NCI-H526 treated with DMSO at 0.1 percent for 48 hours (cell line): ENCODE results near the gene CD34.
"Not testable (repeated sequence)": the region's sequence is repeated elsewhere in the genome, so short reads cannot be mapped to it uniquely, and the experiment has no call there.

Experiments
- DNase-seq: peaks from one replicate; lab custom pipeline; 2025; lab: John Stamatoyannopoulos, UW

The CD34 gene

DNA sequence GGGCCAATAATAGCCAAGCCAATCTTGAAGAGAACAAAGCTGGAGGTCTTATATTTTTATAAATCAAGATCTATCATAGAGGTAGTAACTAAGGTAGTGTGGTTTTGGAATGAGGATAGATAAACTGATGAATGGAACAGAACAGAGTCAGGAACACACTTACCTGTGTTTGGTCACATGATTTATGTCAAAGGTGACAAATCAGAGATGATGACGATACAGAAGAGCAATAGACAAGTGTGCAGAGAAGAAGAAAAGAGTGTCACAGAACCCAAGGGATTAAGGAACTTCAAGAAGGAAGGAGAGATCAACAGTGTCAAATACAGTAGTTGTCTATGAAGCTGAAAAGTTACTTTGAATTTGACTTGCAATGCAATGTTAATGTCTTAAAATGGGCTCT lies 16.1 kb upstream of the CD34 start:
- DNase-seq, result no peak

DNA sequence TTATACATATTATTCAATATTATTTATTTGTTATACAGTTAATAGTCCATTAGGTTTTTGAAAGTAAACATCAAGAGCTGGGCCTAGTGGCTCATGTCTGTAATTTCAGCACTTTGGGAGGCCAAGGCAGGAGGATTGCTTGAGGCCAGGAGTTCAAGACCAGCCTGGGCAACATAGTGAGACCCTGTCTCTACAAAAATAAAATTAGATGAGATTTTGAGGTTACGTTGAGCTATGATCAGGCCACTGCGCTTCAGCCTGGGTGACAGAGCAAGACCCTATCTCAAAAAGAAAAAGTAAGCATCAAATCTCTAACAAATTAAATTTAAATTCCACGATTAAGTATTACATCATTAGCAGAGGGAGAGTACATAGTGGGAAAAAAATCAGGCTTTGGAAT lies 15.0 kb upstream of the CD34 start:
- not testable (repeated sequence) for DNase-seq

DNA sequence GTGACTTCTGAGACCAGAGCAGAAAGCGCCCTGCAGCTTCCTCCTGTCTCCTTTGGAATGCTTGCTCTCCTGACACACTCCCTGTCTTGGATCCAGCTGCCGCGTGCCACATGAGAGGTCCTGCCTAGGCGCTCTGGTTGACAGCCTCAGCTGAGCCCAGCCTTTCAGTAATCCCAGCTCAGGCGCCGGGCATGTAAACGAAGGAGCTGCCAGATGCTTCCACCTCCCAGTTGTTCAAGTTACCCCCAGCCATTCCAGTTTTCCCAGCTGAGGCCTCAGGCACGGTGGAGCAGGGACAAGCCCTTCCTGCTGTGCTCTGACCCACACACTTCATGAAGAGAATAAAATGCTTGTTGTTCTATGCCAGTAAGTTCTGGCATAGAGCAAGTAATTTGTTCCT lies 14.3 kb upstream of the CD34 start:
- no peak for DNase-seq

DNA sequence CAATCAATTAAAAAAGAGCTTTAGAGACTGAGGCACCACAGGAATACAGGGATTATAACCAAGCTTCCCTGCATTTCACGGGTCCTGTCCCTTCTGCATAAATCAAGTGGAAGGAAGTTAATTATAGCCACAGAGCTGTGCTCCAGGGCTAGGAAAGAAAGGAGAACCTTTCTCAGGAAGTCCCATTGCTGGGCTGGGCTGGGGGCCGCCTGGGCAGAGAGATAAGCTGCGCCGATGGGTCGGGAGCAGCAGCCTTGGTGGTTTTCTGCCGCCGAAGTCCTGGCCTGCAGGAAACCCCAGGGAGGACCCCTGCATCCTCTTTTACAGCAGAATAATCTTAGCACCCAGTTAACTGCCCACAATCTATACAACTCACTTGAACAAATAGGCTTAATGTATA lies 12.6 kb upstream of the CD34 start:
- DNase-seq, result no peak

DNA sequence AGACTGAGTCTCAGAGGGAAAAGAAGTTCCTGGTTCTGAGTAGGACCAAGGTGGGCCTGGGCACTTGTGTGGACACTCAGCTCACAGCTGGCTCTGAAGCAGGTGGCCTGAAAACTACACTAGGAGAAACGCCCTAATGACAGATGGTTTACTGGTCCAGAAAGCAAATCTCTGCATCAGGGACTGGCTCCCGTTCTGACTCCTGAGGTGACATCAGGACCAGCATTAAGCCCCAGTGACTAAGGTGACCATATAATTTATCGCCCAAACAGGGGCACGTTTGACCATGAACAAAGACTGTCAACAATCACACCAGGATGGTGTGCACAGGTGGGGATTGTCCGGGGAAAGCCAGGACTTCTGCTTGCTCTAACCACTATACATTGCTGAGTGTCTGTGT lies 12.2 kb upstream of the CD34 start:
- no peak for DNase-seq

DNA sequence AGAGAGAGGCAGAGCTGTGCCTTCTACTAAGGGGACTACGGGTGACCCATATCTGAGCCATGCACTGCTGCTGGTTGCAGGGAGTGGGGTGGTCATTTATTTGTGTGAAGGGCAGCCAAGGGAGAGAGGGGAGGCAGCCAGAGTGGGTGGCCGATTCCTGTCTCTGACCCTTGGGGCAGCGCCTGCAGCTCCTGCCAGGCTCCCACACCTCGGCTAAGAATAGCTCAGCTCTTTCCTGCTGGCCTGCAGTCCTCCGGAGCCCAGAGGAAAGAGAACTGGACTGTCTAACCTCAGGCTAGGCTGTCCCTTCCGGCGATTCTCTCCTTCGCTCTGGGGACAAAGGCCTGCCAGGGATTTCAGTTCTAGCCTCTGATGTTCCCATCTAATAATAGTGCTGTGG lies 11.6 kb upstream of the CD34 start:
- no peak for DNase-seq

DNA sequence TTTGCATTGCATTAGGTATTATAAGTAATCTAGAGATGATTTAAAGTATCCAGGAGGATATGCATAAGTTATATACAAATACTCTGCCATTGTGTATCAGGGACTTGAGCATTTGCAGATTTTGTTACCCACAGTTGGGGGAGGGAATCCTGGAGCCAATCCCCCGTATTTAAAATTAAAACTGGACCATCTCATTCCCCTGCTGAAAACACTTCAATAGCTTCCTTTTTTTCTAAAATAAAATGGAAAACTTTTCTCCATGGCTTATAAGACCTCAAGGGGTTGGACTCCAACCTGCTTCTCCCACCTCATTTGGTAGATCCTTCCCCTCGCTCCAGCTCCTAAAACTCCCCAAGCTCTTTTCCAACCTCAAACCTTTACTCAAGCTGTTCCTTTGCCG lies 10.4 kb upstream of the CD34 start:
- DNase-seq, result no peak

DNA sequence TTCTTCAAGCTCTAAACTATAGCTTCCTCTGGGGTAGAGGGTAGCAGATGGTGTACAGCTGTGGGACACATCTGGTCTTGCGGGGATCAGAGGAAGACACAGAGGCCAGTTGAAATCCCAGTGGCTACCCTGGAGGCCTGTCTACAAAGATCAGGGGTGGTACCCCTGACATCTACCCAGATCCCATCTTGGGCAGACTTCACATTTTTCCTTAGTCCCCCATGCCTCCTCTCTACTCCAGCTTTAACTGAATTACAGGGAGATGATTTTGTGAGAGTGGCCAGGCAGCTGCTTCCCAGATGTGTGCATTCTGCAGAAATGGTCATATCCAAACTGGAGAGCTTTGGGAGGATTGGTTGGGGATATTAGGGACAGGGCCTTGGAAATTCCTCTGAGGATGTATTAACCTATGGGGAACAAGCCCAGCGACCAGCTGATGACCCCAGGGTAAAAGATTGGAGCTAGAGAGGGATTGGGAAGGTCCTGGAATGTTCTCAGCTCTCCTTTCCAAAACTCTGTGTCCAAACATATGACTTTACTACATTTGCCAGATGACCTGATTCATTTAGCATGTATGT lies 9.6 kb upstream of the CD34 start:
- DNase-seq, result no peak

DNA sequence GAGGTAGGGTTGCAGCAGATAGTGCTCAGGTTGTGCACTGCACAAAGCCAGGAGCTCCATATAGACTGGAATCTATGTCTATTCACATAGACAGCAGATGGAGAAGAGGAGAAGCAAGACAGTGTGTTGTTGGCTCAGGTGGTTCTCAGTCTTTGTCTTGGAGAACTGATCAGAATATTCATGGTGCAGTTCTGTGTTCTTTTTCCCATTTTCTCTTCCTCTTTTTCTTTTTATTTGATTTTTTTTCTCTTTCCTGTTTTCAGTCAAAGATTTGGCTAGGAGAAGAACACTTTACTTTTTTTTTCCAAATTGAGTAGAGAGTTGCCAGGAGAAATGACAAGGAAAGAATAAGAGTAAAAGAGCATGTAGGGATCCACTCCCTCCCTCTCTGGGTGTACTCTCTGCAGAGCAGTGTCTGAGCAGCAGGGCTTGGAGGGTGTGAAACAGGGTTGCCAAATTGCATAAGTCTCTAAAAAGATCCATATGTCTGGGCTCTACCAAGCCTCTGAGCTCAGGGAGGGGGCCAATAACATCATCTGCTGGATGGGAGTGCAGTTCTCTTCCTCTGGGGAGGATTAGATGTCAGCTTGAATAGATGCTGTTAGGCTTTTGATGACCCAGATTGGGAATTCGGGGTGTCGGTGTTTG lies 8.7 kb upstream of the CD34 start:
- DNase-seq, result no peak

DNA sequence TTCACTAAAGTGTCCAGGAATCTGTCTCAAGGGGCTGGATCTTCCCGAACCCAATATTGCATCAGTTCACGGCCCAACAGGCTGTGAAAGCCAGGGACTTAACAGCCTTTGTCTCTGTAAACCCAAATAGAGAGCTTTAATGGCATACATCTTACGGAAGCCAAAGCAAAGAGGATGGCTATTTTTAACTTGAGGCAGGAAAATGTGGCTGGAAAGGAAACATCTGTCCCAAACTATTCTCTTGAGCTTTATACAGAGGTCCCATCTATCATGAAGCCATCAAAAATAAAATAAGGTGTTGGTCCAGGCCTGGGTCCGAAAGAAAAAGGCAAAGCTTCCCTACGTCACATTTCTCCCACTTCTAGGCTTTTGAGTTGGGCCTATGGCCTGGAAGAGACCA lies 7.7 kb upstream of the CD34 start:
- DNase-seq, result no peak

DNA sequence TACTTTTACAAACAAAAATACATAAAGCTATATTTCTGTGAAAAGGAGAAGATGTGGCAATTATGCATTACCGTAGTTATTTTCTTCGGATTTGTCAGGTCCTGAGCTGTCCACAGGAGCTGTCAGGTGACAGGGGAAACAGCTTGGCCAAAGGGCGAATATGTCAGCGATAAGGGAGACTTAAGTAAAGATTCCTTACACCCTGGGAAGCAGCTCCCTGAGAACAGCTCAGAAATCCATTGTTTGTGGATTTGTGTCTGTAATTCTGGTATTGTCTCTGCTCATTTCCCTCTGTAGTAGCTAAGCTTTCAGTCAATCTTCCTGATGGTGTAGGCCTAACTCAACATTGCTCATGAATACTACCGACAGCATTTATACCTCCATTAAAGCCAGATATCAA lies 7.1 kb upstream of the CD34 start:
- DNase-seq, result no peak

DNA sequence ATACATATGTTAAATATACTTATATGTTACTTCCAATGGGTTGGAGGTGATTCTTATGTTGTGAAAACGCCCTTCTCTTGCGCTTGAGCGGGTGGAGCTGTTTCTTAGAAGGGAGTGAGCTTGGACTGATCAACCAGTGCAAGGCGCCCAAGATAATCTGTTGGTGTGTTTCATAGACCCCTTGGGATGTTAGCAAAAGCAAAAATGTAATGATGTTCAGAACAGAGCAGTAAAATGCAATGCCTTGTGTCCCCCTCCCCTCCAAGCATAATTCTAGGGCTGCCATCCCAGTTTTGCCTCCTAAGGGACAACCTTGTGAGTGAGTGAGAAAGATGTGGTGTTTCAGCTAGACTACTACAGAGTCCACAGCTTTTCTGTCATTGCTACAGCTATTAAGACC lies 6.2 kb upstream of the CD34 start:
- DNase-seq, result no peak

DNA sequence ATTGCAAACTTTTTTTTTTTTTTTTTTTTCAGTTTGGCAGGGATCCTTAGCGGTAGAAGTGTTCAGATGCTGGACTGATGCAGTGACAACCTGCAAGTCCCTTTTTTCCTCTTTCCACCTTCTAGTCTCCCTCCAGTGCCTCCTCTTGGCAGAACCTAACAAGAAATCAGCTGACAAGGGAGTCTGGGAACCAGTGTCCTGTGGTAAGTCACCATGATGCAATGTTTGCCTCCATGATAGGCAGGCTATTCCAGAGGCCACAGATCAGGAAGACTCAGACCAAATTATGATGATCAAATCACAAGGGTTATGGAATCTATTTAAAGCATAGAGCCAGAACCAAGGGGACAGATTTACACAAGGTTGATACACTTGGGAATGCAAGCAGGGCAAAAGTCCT lies 3.0 kb upstream of the CD34 start:
- no peak for DNase-seq

DNA sequence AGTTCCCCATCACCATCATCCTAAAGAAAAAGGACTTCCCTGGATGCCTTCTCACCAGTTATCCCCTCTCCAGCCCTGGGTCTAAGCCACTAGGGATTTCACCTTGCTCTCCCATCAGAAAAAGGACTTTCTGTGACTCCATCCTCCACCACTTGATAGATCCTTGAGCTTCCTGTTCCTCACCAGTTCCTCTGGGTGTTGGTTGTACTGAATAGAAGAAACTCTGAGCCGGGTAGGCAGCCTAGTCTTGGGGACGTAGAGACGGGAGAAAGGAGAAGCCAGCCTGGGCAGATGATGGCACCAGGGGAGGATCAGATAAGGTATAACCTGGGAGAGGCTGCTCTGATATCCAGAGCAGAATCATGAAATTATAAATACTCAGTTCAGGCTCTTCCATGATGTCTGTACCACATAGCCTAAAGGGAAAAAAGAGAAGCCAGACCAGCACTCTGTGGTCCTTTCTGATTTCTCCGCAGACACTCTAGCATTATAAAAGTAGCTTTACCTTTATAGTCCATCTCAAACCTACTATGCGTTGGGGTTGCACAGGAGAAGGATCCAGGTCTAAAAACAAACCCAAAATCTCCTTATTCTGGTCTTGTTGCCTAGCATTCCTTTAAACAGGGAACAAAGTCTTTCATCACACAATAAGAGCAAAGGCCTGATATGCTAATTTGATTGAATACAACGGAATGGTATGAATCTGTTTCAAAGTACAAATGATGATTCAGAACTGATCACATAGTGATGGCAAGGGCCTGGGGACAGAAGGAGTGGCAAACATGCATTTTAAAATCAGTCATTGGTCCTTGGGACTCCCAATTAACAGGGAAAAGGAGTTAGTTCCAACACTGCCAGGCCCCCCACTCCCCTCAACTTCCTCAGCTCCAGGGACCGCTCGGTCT lies 1.2 kb upstream of the CD34 start:
- no peak for DNase-seq

DNA sequence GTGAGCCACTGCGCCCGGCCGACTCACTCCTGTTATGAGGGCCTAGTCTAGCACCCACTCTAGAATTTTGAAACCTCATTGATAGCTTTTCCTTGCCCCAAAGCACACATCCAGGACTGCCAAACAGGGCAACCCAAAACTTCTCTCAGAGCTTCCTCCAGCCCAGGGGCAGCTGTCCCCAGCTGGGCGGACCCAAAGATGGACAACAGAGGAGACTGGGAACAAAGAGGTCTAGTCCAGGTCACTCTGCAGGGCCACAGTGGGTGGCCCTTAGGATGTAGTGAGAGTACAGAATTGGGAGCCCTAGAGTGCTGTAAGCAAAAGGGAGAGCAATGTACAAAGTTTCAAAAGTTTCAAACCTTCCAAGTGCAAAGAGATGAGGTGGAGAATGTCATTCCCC lies 1.2 kb downstream of the CD34 start:
- no peak for DNase-seq

DNA sequence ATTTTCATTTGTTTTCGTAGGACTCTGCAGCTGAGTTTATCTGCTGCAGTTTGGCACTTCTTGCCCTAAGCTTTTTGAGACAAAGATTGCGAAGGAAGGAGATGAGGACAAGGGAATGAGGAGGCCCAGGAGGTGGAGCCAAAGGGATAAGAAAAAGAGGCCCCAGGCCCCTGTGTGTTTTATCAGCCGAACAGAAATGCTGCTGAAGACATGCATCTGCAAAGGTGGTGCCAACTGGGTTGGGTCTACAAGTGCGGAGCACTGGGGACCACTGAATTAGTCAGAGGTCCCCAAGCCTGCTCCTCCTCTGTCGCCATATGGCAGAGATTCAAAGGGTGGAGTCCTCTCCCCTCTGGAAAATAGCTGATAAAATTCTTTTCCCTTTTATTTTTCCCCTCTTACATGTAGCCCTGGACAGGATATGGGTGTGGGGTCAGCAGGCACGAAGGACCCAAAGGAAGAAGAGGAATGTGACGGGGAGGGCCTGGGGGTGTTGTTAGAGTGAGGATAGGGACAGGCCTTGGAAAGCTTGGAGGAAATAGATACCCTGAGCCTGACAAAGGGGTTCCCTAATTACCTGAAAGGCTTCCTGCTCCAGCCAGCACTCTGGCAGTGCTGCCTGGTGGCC lies 2.7 kb downstream of the CD34 start:
- DNase-seq, result no peak

DNA sequence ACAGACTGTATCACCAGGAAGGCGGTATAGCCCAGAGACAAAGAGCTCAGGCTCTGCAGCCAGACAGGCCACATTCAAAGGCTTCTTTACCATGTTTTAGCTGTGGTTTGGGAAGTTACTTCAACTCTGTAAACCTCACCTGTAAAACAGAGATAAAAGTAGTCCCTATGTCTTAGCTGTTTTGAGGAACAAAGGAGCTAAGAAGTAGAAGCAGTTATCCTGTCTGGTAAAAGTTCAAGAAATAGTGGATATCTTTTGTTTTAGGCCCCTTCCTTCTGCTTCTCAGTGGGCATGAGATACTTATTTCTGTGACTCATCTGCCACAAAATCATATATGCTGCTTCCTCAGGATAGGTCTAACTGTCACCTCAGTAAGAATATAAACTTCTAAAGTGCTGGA lies 6.5 kb downstream of the CD34 start:
- DNase-seq, result no peak

DNA sequence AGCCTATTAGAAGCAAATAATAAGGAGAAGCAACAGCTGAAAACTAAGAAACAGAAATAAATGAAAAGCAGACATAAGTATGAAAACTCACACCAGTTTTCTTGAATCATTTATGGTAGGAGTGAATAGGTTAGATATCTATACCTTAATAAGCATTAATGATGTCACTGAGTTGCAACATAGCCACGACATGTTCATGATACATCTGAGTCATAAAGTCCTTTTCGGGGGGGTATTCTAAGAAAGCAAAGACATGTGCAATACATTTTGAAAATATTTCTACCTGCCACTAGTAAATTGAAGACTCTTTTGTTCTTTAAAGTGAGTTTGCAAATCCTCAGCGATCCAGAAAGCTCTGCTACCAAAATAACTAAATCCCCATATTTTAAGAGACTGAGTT lies 7.2 kb downstream of the CD34 start:
- DNase-seq, result no peak

DNA sequence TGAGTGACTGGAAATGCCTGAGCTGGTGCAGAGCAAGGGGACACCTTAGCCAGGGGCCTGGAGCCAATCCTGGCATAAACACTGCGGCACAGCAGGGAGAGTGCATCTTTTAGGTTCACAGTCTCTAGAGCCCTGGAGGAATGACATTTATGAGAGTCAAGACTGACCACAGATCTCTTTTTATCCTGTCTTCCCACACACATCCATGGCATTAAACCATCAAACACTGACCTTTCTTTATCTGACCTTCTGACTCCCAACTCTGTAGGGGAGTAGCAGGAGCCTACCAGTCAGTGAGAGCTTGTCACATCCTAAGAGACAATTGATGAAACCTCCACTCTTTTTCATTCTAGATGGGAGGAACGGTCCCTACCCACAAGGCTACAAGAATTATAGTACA lies 7.9 kb downstream of the CD34 start:
- DNase-seq, result no peak

DNA sequence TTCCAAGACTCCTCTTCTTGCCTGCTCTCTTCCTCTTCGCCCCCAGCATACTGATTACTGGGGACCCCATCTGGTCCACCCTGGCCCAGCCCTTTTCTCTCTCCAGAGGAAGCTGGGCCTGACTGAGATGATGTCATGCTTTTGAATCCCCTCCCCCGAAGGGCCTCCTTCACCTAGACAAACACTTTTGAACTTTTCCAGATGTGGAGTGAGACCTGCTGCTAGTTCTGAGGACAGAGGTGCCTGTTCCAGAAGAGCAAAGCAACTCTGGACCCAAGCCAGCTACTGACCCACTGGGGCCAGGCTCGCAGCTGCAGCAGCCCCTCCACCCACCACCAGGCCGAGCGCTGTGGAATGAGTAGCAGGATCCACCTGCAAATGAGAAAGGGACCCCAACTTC lies 8.4 kb downstream of the CD34 start:
- no peak for DNase-seq

DNA sequence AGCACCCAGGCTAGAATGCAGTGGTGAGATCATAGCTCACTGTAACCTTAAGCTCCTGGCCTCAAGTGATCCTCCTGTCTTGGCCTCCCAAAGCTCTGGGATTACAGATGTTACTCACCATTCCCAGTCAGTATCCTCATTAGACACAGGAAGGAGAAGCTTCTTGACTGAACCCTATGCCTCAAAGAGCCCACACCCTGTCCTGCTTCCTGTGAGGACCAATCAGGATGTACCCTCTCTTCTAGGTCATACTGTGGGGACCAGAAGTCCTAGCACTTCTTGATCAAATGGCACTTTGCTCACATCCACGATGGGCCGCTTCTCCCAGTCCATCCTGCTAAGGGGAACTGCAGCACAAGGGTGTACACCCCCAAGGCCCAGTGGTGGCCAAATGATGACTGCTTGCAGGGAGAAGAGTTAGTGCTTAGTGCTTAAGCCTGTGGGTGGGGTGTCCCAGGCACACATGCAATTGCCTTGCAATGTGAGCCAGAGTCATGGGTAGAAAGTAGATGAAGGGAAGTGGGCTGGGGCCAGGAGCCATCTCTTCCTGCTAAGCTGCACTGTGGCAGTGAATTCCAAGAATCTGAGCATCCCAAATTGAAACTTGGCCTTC lies 9.8 kb downstream of the CD34 start:
- DNase-seq, result no peak

DNA sequence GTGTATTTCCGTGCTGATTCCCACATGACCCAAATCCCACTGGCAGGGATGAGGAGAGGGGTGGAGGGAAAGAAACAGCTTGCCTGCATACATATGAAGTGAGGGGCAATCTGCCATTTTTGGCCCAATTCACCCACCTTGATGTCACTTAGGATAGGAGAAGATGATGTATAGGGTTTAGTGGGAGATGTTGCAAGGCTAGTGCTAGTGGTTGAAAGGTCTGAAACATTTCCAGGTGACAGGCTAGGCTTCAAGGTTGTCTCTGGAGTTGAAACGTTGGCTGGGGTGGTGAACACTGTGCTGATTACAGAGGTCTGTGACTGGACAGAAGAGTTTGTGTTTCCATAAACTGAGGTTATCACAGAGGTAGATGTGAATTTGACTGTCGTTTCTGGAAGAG lies 12.1 kb downstream of the CD34 start:
- DNase-seq, result no peak

DNA sequence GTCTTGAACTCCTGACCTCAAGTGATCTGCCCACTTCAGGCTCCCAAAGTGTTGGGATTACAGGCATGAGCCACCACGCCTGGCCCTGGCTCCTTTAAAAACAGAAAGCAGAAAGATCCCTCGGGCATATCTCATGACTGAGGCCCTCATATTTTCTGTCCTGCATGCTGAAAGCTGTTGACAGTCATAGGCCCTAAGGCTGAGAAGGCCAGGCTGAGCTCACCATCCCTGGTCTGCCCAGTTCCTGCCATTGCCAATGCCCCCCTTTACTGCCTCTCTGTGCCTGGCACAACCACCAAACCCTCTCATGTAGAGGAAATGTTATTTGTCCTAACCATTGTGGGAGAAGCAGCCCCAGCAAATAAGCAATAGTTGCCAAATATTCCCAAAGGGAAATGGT lies 12.7 kb downstream of the CD34 start:
- no peak for DNase-seq
